KOPT-K1 (cell line): ENCODE results near the gene ALKBH6.

Source experiments
- H3K27ac ChIP-seq: fragments of 200-600 bp; sonication (generic); 2 replicates; pipeline ENCODE4 v1.5.1; 2016; ENCODE audit warnings: antibody characterized with exemption, mild to moderate bottlenecking, low read depth, low read length; ENCODE audit not compliant: poor library complexity, severe bottlenecking
- H3K36me3 ChIP-seq: fragments of 200-600 bp; sonication (generic); 2 replicates; pipeline ENCODE4 v1.5.1; 2017; ENCODE audit warnings: antibody characterized with exemption, mild to moderate bottlenecking, low read length, moderate library complexity; ENCODE audit not compliant: insufficient read depth
- H3K9me3 ChIP-seq: fragments of 200-600 bp; sonication (generic); 2 replicates; pipeline ENCODE4 v1.5.1; 2017; ENCODE audit warnings: antibody characterized with exemption, low read length, mild to moderate bottlenecking; ENCODE audit not compliant: insufficient read depth, poor library complexity, severe bottlenecking

Gene ALKBH6

DNA sequence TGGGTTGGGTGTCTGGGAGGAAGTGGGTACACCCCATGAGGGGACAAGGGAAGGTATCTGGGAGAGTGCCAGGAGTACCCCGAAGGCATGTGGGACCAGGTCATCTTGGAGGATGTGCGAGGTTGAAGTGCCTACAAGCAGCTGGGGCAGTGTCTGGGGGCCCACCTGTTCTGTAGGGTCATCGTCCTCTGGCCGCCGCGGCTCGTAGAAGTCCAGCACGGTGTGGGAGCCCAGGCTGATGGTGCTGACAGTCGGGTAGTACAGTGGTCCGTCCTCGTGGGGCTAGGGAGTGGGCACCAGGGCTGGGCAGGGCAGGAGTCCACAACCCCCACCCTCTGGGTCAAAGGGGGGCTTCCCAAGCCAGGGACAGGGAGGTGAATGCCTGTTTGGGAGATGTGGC lies 3.6 kb downstream of the ALKBH6 start:
- Histone ChIP-seq H3K9me3 (no peaks in the 10 kb centered on the region), H3K27ac (no peak overlapping the region), H3K36me3 (no peaks in the 10 kb centered on the region; the same call in none of the 2 replicates)

DNA sequence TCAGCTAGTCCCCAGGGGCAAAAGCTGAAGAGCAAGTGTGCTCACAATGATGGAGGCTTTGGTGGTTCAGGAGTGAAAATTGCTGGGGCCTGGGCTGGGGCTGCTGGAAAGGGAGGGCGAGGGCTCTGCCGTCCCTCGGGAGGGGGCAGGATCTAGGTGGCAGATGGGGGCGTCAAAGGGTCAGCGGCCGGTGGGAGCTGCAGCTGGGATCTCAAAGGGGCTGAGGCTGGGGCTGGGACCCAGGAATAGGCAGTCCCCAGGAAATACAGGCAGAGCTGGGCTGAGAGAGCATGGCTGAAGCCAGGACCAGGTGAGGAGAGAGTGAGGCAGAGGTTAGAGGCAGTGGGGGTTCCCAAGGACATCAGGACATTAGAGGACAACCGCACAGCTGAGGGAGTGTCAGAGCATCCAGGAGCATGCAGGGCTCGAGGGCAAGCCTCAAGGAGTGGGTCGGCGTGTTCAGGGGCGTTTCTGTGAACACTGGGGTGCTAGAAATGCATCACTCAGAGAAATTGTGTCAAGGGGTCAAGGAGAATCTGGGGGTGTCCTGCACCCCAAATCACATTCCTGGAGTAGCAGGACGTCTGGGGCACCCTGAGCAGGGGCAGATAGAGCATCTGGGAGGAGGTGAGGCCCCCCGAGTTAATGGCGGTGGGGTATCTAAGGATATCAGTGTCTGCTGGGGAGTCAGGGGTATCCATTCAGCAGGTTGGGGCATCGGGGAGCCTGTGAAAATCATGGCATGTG lies 4.2 kb downstream of the ALKBH6 start:
- no peaks in the 10 kb centered on the region; the same call in none of the 2 replicates for H3K36me3 ChIP-seq
- H3K27ac ChIP-seq: no peak overlapping the region
- H3K9me3 ChIP-seq: no peaks in the 10 kb centered on the region

GRCh38 chr19:36009220-36009619 lies 4.8 kb downstream of the ALKBH6 start:
- Histone ChIP-seq H3K9me3 (no peaks in the 10 kb centered on the region), H3K36me3 (no peaks in the 10 kb centered on the region; the same call in none of the 2 replicates), H3K27ac (no peak overlapping the region)

GRCh38 chr19:36008336-36008978 lies 5.6 kb downstream of the ALKBH6 start, which contains the start of gene SYNE4:
Gene SYNE4, minus strand, starts transcription at chr19:36008813. Its CDS starts 132 bp downstream, at chr19:36008681.
- Histone ChIP-seq H3K27ac (no peak within 1 kb of the TSS), H3K36me3 (peaks cover 2% of the 10 kb centered on the region), H3K9me3 (no peaks in the 10 kb centered on the region)

DNA sequence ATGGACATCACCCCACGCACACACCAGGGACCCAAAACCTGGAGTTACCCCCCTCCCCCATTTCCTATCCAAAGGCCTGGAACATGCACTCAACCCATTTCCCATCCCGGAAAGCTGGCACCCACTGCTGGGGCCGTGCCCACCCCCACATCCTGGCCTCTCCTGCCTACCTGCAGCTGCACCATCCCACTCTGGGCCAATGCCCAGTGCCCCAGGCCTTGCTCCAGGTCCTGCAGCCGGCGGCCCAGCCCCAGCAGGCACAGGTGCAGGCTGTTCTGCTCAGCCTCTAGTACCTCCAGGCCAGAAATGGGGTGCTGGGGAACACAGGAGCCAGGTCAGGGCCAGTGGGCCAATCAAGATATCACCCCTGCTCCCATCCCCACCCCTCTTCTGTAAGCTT lies 7.1 kb downstream of the ALKBH6 start:
- Histone ChIP-seq H3K36me3 (peaks cover 11% of the 10 kb centered on the region), H3K27ac (no peak overlapping the region), H3K9me3 (no peaks in the 10 kb centered on the region)

DNA sequence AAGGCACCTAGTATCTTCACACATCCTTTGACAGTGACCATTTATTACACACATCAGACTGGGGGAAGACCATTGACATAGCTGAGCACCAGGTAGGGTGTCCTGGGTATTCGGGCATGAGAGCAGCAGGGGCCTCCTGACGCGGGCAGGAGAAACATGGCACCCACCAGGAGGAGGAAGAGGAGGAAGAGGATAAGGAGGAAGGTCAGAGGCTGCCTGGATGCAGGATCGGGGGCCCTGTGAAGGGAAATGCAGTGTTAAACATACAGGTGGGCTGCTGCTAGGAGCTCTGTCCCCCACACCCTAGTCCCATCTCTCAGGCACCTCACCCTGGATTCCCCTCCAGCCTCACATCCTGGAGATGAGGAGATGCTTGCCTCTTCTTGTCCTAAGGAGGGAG lies 10.7 kb downstream of the ALKBH6 start:
- no peaks in the 10 kb centered on the region for H3K9me3 ChIP-seq
- no peak overlapping the region for H3K27ac ChIP-seq
- H3K36me3 ChIP-seq: peaks cover 36% of the 10 kb centered on the region

DNA sequence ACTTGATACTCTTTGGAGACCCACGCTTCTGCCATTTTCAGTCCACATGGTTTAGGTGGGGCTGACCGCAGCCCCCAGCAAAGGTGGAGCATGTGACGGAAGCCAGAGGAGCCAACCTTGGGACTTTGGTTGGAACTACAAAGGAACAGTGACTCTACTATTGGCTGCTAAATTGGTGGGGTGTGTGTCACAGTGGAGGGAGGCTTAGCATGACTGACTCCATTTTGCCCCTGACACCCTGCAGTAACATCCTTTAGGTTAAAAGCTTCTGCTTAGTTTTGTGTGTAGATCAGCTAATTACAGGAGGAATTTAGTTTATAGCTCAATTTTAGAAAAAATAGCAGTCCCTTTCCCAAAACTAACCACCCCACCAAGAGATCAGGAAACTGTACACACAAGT lies 12.4 kb downstream of the ALKBH6 start:
- H3K9me3 ChIP-seq: no peaks in the 10 kb centered on the region
- H3K27ac ChIP-seq: no peak overlapping the region
- peaks cover 45% of the 10 kb centered on the region for H3K36me3 ChIP-seq

- H3K27ac ChIP-seq: no peak overlapping the region
- H3K9me3 ChIP-seq: no peaks in the 10 kb centered on the region
- peaks cover 33% of the 10 kb centered on the region for H3K36me3 ChIP-seq
Observed at GRCh38 chr19:35996777-35997176, 17.2 kb downstream of the ALKBH6 start.

GRCh38 chr19:35995048-35995993 lies 18.7 kb downstream of the ALKBH6 start, which contains the start of gene SDHAF1:
Gene SDHAF1, plus strand, starts transcription at chr19:35995188. Its CDS starts 87 bp downstream, at chr19:35995275.
- Histone ChIP-seq H3K27ac (peak within 1 kb of the TSS; percentile 63), H3K9me3 (no peaks in the 10 kb centered on the region), H3K36me3 (peaks cover 20% of the 10 kb centered on the region)

DNA sequence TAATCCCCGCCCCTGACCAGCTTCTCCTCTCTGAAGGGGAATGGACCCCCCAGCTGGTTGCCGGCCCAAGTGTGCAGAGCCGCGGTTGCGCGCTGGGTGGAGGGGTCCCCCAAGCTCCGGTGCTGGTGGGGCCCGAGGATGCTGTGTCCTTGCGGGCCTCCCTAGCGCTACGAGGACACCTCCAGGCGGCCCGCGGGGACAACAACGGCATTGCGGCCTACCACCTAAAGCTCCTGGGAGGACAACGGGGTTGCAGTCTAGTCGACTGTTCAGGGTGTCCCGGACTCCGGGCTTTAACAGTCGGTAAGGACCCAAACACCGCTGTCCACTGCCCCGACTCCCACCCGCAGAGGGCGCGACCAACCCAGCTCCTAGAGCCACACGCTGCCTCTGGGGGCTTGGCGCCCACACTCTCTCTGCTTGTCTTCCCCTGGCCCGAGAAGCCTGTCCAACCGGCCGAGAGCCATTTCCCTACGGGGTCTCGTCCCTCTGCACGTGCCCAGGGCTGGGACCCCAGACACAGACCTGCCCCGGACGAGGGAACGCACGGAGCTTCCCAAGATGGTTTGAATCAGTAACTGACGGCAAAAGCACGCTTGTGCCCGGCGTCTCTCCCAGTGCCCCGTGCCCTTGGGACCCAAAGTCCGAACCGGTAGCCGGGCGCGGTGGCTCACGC lies 20.0 kb downstream of the ALKBH6 start:
- H3K9me3 ChIP-seq: peaks cover 5% of the 10 kb centered on the region
- H3K27ac ChIP-seq: no peak overlapping the region
- peaks cover 16% of the 10 kb centered on the region for H3K36me3 ChIP-seq

GRCh38 chr19:35992907-35993765 lies 20.9 kb downstream of the ALKBH6 start:
- Histone ChIP-seq H3K9me3 (peaks cover 11% of the 10 kb centered on the region), H3K27ac (no peak overlapping the region), H3K36me3 (peaks cover 7% of the 10 kb centered on the region)

- no peaks in the 10 kb centered on the region for H3K36me3 ChIP-seq
- peaks cover 11% of the 10 kb centered on the region for H3K9me3 ChIP-seq
Observed at GRCh38 chr19:35991731-35992450, 22.1 kb downstream of the ALKBH6 start.

More at GRCh38 chr19:35991731-35992450, 22.1 kb downstream of the ALKBH6 start:
- H3K27ac ChIP-seq: no peak overlapping the region
